ENCODE data around the gene METTL16.

Gene METTL16

GRCh38 chr17:2438823-2439222 lies 72.9 kb downstream of the METTL16 start:
- Histone ChIP-seq H3K27ac (no peak overlapping the region), H4K20me1 (ENCODE audit: insufficient read depth) (no peaks in the 10 kb centered on the region)

GRCh38 chr17:2436316-2436905 lies 75.3 kb downstream of the METTL16 start:
- Histone ChIP-seq H3K79me2 (ENCODE audit: insufficient read depth, low read depth) (no peaks in the 10 kb centered on the region), H3K36me3 (ENCODE audit: insufficient read depth) (no peaks in the 10 kb centered on the region), H3K4me2 (no peak overlapping the region), H4K20me1 (ENCODE audit: insufficient read depth) (no peaks in the 10 kb centered on the region), H2AFZ (ENCODE audit: low read depth) (no peak overlapping the region), H3K27ac (no peak overlapping the region), H3K4me3 (IDR thresholded peaks at IDR 0.05; ENCODE audit: insufficient read depth, low read depth, low read length) (no peak overlapping the region), H3K9ac (no peak overlapping the region), H3K27me3 (ENCODE audit: insufficient read depth, low read depth) (no peaks in the 10 kb centered on the region), H3K4me1 (ENCODE audit: low read depth, poor library complexity, severe bottlenecking) (no peaks in the 10 kb centered on the region)
- TF ChIP-seq CTCF (conservative IDR thresholded peaks at IDR 0.05; ENCODE audit: low read depth, low read length), result no peak

More at GRCh38 chr17:2438823-2439222, 72.9 kb downstream of the METTL16 start:
- Histone ChIP-seq H3K4me3 (IDR thresholded peaks at IDR 0.05; ENCODE audit: insufficient read depth, low read depth, low read length) (no peak overlapping the region), H3K4me1 (ENCODE audit: low read depth, poor library complexity, severe bottlenecking) (no peaks in the 10 kb centered on the region), H2AFZ (ENCODE audit: low read depth) (no peak overlapping the region), H3K9ac (no peak overlapping the region), H3K36me3 (ENCODE audit: insufficient read depth) (no peaks in the 10 kb centered on the region), H3K27me3 (ENCODE audit: insufficient read depth, low read depth) (no peaks in the 10 kb centered on the region), H3K79me2 (ENCODE audit: insufficient read depth, low read depth) (no peaks in the 10 kb centered on the region), H3K4me2 (no peak overlapping the region)
- no peak for TF ChIP-seq CTCF (conservative IDR thresholded peaks at IDR 0.05; ENCODE audit: low read depth, low read length)

GRCh38 chr17:2435862-2436261 lies 75.8 kb downstream of the METTL16 start:
- no peak for TF ChIP-seq CTCF (conservative IDR thresholded peaks at IDR 0.05; ENCODE audit: low read depth, low read length)
- no peaks in the 10 kb centered on the region; the same call in 1 of the 2 replicates for H3K79me2 ChIP-seq (ENCODE audit: insufficient read depth, low read depth)
- no peak overlapping the region for H2AFZ ChIP-seq (ENCODE audit: low read depth)
- no peaks in the 10 kb centered on the region for H3K4me1 ChIP-seq (ENCODE audit: low read depth, poor library complexity, severe bottlenecking)
- H3K27ac ChIP-seq, result no peak overlapping the region
- H4K20me1 ChIP-seq (ENCODE audit: insufficient read depth), result no peaks in the 10 kb centered on the region
- no peak overlapping the region for H3K4me2 ChIP-seq
- no peaks in the 10 kb centered on the region for H3K36me3 ChIP-seq (ENCODE audit: insufficient read depth)
- H3K4me3 ChIP-seq (IDR thresholded peaks at IDR 0.05; ENCODE audit: insufficient read depth, low read depth, low read length), result no peak overlapping the region
- H3K9ac ChIP-seq, result no peak overlapping the region
- no peaks in the 10 kb centered on the region for H3K27me3 ChIP-seq (ENCODE audit: insufficient read depth, low read depth)

GRCh38 chr17:2435181-2435741 lies 76.4 kb downstream of the METTL16 start:
- H3K9ac ChIP-seq, result no peak overlapping the region

More at GRCh38 chr17:2435181-2435741, 76.4 kb downstream of the METTL16 start:
- Histone ChIP-seq H3K4me1 (ENCODE audit: low read depth, poor library complexity, severe bottlenecking) (no peaks in the 10 kb centered on the region), H3K4me3 (IDR thresholded peaks at IDR 0.05; ENCODE audit: insufficient read depth, low read depth, low read length) (no peak overlapping the region), H3K27ac (no peak overlapping the region), H3K27me3 (ENCODE audit: insufficient read depth, low read depth) (no peaks in the 10 kb centered on the region), H3K79me2 (ENCODE audit: insufficient read depth, low read depth) (no peaks in the 10 kb centered on the region; the same call in 1 of the 2 replicates), H3K36me3 (ENCODE audit: insufficient read depth) (no peaks in the 10 kb centered on the region), H2AFZ (ENCODE audit: low read depth) (no peak overlapping the region), H4K20me1 (ENCODE audit: insufficient read depth) (no peaks in the 10 kb centered on the region), H3K4me2 (no peak overlapping the region)
- no peak for TF ChIP-seq CTCF (conservative IDR thresholded peaks at IDR 0.05; ENCODE audit: low read depth, low read length)

All from KMS-11 (cell line).